Prostate gland (tissue), 2 donors: ENCODE results near the gene SLC37A1. TPM values are rescaled to one million over a fixed set of nuclear protein-coding genes. Genes with fewer than 3 reads are reported as not detected.

Source experiments
- DNase-seq: peaks from one replicate; pipeline ENCODE4 v3.0.0-alpha.2; 2019; ENCODE audit warnings: low spot score
- H3K27ac ChIP-seq, 2 donors: fragments of 200-600 bp; sonication (generic); 2 replicates each; pipeline ENCODE4 v1.5.1; 2017 to 2019
- H3K27me3 ChIP-seq: fragments of 200-600 bp; sonication (generic); replicated peaks from 2 replicates; pipeline ENCODE4 v1.5.1; 2019; ENCODE audit not compliant: insufficient read depth
- H3K36me3 ChIP-seq, 2 donors: fragments of 200-600 bp; sonication (generic); 1 replicate in 1 of 2; 2 replicates in 1 of 2; pipeline versions ENCODE4 v1.5.1 to v1.8.1; 2017 to 2019
- H3K4me1 ChIP-seq: fragments of 200-600 bp; sonication (generic); replicated peaks from 2 replicates; pipeline ENCODE4 v1.5.1; 2019
- H3K4me3 ChIP-seq, 2 donors: fragments of 200-600 bp; sonication (generic); 2 replicates each; pipeline ENCODE4 v1.5.1; 2017 to 2019
- H3K9me3 ChIP-seq: fragments of 200-600 bp; sonication (generic); 2 replicates; pipeline ENCODE4 v1.5.1; 2017
- CTCF ChIP-seq, 4 experiments: fragments of 200-600 bp in 2 of 4; fragments of 450-650 bp in 2 of 4; sonication (generic) in 2 of 4; IDR thresholded peaks; 1 replicate in 3 of 4; 2 replicates in 1 of 4; pipeline ENCODE4 v1.5.1; 2016 to 2019; ENCODE audit warnings: antibody characterized with exemption in 4 of 4, mild to moderate bottlenecking in 2 of 4, moderate library complexity in 2 of 4
- POLR2A ChIP-seq: fragments of 450-650 bp; IDR thresholded peaks from one replicate; pipeline ENCODE4 v1.6.1; 2016; ENCODE audit warnings: antibody characterized with exemption, mild to moderate bottlenecking
- POLR2AphosphoS5 ChIP-seq: sonication (generic); formaldehyde crosslinking; IDR thresholded peaks from one replicate; pipeline ENCODE4 v1.6.1; 2017; ENCODE audit warnings: antibody characterized with exemption
- WGBS: methylation state at CpG from one replicate; pipeline ENCODE4 v1.1.5; 2018; 5-methylcytosine and 5-hydroxymethylcytosine counted together
- intact Hi-C: fragments of 100-400 bp; cut with DNase I; formaldehyde crosslinking; loops from one replicate; pipeline ENCODE4 v1.14.2; 2022
- total RNA-seq, 2 donors: library from RNA; depleted of rRNA; stranded (reverse); fragments of >200 nt; gene quantifications; one replicate each; pipeline ENCODE4 v1.1.0, GENCODE V29; 2016

Gene SLC37A1
- total RNA-seq, 2 donors from 2014 or later, result 44.2 to 49.6 TPM

GRCh38 chr21:42514883-42515228 is 1.2 kb downstream of the SLC37A1 start:
- Histone ChIP-seq H3K4me3 (peak overlapping the region; percentile 68 to 74), H3K9me3 (no peaks in the 10 kb centered on the region), H3K36me3 (no peaks in the 10 kb centered on the region), H3K4me1 (peaks cover 3% of the 10 kb centered on the region), H3K27me3 (no peaks in the 10 kb centered on the region), H3K27ac (peak overlapping the region; percentile 95 to 96)
- intact Hi-C loops, result no loop called here
- no peak for DNase-seq
- TF ChIP-seq POLR2A, result no peak
- TF ChIP-seq POLR2AphosphoS5, result no peak
- TF ChIP-seq CTCF (IDR thresholded peaks at IDR 0.05), result no peak
- WGBS, result 29% methylated on average over 5 of the region's 5 CpGs

GRCh38 chr21:42515708-42516502 is 2.3 kb downstream of the SLC37A1 start:
- Histone ChIP-seq H3K9me3 (no peaks in the 10 kb centered on the region), H3K27ac (peak overlapping the region; percentile 95 to 96), H3K27me3 (no peaks in the 10 kb centered on the region), H3K36me3 (no peaks in the 10 kb centered on the region), H3K4me3 (peak overlapping the region in 1 of 2 donors; percentile 68), H3K4me1 (peaks cover 3% of the 10 kb centered on the region)
- intact Hi-C loops, result no loop called here
- DNase-seq, result peak; percentile 79
- WGBS, result 60% methylated on average over 12 of the region's 12 CpGs
- TF ChIP-seq POLR2AphosphoS5 (peak; percentile 82), POLR2A (no peak), CTCF (IDR thresholded peaks at IDR 0.05) (no peak)

- DNase-seq, result no peak
- no peaks in the 10 kb centered on the region for H3K36me3 ChIP-seq
Observed at GRCh38 chr21:42518215-42518614, 4.6 kb downstream of the SLC37A1 start.

GRCh38 chr21:42518626-42519025 is 5.0 kb downstream of the SLC37A1 start:
- Histone ChIP-seq H3K4me1 (peaks cover 10% of the 10 kb centered on the region), H3K27ac (peak overlapping the region in 1 of 2 donors; percentile 95), H3K36me3 (no peaks in the 10 kb centered on the region), H3K4me3 (no peak overlapping the region), H3K9me3 (no peaks in the 10 kb centered on the region), H3K27me3 (no peaks in the 10 kb centered on the region)
- intact Hi-C loops, result no loop called here
- DNase-seq, result no peak
- TF ChIP-seq POLR2AphosphoS5 (no peak), POLR2A (no peak), CTCF (IDR thresholded peaks at IDR 0.05) (no peak)
- WGBS, result 92% methylated on average over 7 of the region's 7 CpGs

More at GRCh38 chr21:42518215-42518614, 4.6 kb downstream of the SLC37A1 start:
- H3K9me3 ChIP-seq, result no peaks in the 10 kb centered on the region
- peaks cover 9% of the 10 kb centered on the region for H3K4me1 ChIP-seq
- 78% methylated on average over 11 of the region's 11 CpGs for WGBS
- TF ChIP-seq POLR2AphosphoS5, result no peak
- TF ChIP-seq CTCF (IDR thresholded peaks at IDR 0.05), result no peak
- no peak for TF ChIP-seq POLR2A
- H3K27ac ChIP-seq, result peak overlapping the region in 1 of 2 donors; percentile 95
- H3K4me3 ChIP-seq, result no peak overlapping the region
- intact Hi-C loops, result no loop called here
- no peaks in the 10 kb centered on the region for H3K27me3 ChIP-seq
